PC-9 (cell line): Measurements from ENCODE around the gene ATOX1.

Experiments
- EZH2 ChIP-seq: fragments of 200-600 bp; sonication (generic); IDR thresholded peaks from 2 replicates; pipeline ENCODE4 v1.8.0; 2017; ENCODE audit warnings: antibody characterized with exemption, low read depth
- TF ChIP-seq, protein P1 (sequence below): fragments of 200-600 bp; sonication (generic); conservative IDR thresholded peaks from 2 replicates; pipeline ENCODE4 v1.6.1; 2017; ENCODE audit warnings: mixed run types, antibody characterized with exemption, mild to moderate bottlenecking, moderate library complexity

DNA sequence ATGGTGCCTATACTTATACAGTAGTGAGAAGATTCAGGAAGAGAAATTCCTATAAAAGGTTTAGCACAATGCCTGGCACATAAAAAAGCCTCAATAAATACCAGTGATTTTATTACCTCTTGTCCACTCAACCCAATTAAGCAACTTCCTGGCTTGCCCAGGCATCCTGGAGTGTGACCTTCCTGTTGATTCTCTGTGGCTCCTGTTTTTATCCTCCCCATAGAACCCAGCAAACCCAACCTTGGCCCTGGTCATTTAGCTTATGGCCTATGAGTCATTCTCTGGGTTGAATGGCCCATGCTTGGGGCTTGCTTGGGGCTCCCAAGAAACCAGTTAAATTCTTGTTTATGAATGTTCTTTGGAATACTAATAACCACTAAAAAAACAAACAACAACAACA is 50.3 kb downstream of the ATOX1 start:
- TF ChIP-seq, protein P1, sequence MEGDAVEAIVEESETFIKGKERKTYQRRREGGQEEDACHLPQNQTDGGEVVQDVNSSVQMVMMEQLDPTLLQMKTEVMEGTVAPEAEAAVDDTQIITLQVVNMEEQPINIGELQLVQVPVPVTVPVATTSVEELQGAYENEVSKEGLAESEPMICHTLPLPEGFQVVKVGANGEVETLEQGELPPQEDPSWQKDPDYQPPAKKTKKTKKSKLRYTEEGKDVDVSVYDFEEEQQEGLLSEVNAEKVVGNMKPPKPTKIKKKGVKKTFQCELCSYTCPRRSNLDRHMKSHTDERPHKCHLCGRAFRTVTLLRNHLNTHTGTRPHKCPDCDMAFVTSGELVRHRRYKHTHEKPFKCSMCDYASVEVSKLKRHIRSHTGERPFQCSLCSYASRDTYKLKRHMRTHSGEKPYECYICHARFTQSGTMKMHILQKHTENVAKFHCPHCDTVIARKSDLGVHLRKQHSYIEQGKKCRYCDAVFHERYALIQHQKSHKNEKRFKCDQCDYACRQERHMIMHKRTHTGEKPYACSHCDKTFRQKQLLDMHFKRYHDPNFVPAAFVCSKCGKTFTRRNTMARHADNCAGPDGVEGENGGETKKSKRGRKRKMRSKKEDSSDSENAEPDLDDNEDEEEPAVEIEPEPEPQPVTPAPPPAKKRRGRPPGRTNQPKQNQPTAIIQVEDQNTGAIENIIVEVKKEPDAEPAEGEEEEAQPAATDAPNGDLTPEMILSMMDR: no peak
- no peak for TF ChIP-seq EZH2
